Caco-2 (cell line): ENCODE data around the gene KIF26B. TPM values are rescaled to one million over a fixed set of nuclear protein-coding genes. Genes with fewer than 3 reads are reported as not detected.

Source experiments
- BruUV-seq: library from RNA; stranded (reverse); fragments of 400-500 nt; replicated peaks from 2 replicates; lab custom pipeline; 2021; lab: Mats Ljungman, UMichigan
- CTCF ChIA-PET: fragments of 300-600 bp; sonication (Branson Sonifier 250); formaldehyde crosslinking; loops from one replicate; lab custom pipeline; 2022; ENCODE audit warnings: antibody characterized with exemption; lab: Charles Lee
- POLR2A ChIA-PET: fragments of 300-600 bp; sonication (Branson Sonifier 250); formaldehyde crosslinking; loops from one replicate; lab custom pipeline; 2022; ENCODE audit warnings: antibody characterized with exemption; lab: Charles Lee
- DNase-seq, 2 experiments: peaks; one replicate each; pipeline versions ENCODE4 v3.0.0 to v3.0.0-alpha.2; 2020 to 2022
- H3K27me3 ChIP-seq: replicated peaks from 2 replicates; pipeline ENCODE4 v1.6.0; 2011; ENCODE audit warnings: low read length; ENCODE audit not compliant: control insufficient read depth, insufficient read depth
- H3K36me3 ChIP-seq: 2 replicates; pipeline ENCODE4 v1.5.1; 2011; ENCODE audit warnings: low read length; ENCODE audit not compliant: control insufficient read depth, insufficient read depth
- H3K4me1 ChIP-seq: fragments of 250-450 bp; sonication (Bioruptor Pico); 2 replicates; pipeline ENCODE4 v1.5.1; 2020; ENCODE audit warnings: mild to moderate bottlenecking
- H3K4me3 ChIP-seq: 2 replicates; pipeline ENCODE4 v1.5.1; 2011; ENCODE audit warnings: low read depth, mild to moderate bottlenecking, control low read depth, low read length
- H3K9me3 ChIP-seq: fragments of 250-450 bp; sonication (Bioruptor Pico); 2 replicates; pipeline ENCODE4 v1.5.1; 2020; ENCODE audit warnings: mild to moderate bottlenecking, moderate library complexity
- H3K27ac Mint-ChIP-seq: one replicate; pipeline ENCODE4 v1.8.0; 2022; ENCODE audit warnings: mixed read lengths; ENCODE audit not compliant: unreplicated experiment
- H3K27me3 Mint-ChIP-seq: one replicate; pipeline ENCODE4 v1.8.0; 2022; ENCODE audit warnings: mixed read lengths; ENCODE audit not compliant: insufficient read depth, unreplicated experiment
- H3K36me3 Mint-ChIP-seq: one replicate; pipeline ENCODE4 v1.8.0; 2022; ENCODE audit warnings: mild to moderate bottlenecking, mixed read lengths; ENCODE audit not compliant: insufficient read depth, unreplicated experiment
- H3K4me1 Mint-ChIP-seq: one replicate; pipeline ENCODE4 v1.8.0; 2022; ENCODE audit warnings: low read depth, mixed read lengths; ENCODE audit not compliant: unreplicated experiment
- H3K4me3 Mint-ChIP-seq: one replicate; pipeline ENCODE4 v1.8.0; 2022; ENCODE audit warnings: mild to moderate bottlenecking, moderate library complexity, mixed read lengths; ENCODE audit not compliant: unreplicated experiment
- H3K9me3 Mint-ChIP-seq: one replicate; pipeline ENCODE4 v1.8.0; 2022; ENCODE audit warnings: mixed read lengths; ENCODE audit not compliant: unreplicated experiment
- CTCF ChIP-seq, 2 experiments: fragments of 200-600 bp in 1 of 2; IDR thresholded peaks; 1 replicate in 1 of 2; 2 replicates in 1 of 2; pipeline versions ENCODE4 v1.5.1 to v1.8.0; 2011 to 2022; ENCODE audit warnings: antibody characterized with exemption in 1 of 2, control low read depth in 1 of 2, inconsistent platforms in 1 of 2, low read depth in 1 of 2, low read length in 1 of 2, mild to moderate bottlenecking in 1 of 2, moderate library complexity in 1 of 2; ENCODE audit not compliant: insufficient read depth in 1 of 2, severe bottlenecking in 1 of 2, unreplicated experiment in 1 of 2
- intact Hi-C: fragments of 100-400 bp; cut with micrococcal nuclease; formaldehyde crosslinking; loops from one replicate; pipeline ENCODE4 v1.10.0; 2022; ENCODE audit not compliant: unreplicated experiment
- total RNA-seq: library from RNA; stranded (reverse); gene quantifications from 2 replicates; pipeline ENCODE4 v1.2.3, GENCODE V29; 2022

KIF26B gene
- total RNA-seq, 1 experiment from 2014 or later, result 4.9 TPM

- POLR2A ChIA-PET, result no interaction called here
- Histone ChIP-seq H3K4me1 (no peaks in the 10 kb centered on the region), H3K27me3 (no peaks in the 10 kb centered on the region), H3K4me3 (no peak overlapping the region), H3K36me3 (no peaks in the 10 kb centered on the region), H3K9me3 (no peaks in the 10 kb centered on the region)
- Mint-ChIP-seq H3K27me3 (no peaks in the 10 kb centered on the region), H3K9me3 (no peaks in the 10 kb centered on the region), H3K4me1 (no peaks in the 10 kb centered on the region), H3K36me3 (no peaks in the 10 kb centered on the region), H3K27ac (no peak overlapping the region), H3K4me3 (no peak overlapping the region)
- CTCF ChIA-PET, result no interaction called here
- no peak for DNase-seq
- intact Hi-C loops, result no loop called here
- no peak for TF ChIP-seq CTCF (IDR thresholded peaks at IDR 0.05; ENCODE audit: insufficient read depth in 1 of 2, low read depth in 1 of 2, low read length in 1 of 2, severe bottlenecking in 1 of 2, unreplicated experiment in 1 of 2)
- no TSS peak for BruUV-seq
Measured at GRCh38 chr1:245370905-245371581, 216.3 kb downstream of the KIF26B start.

- DNase-seq, result no peak
- no peak overlapping the region for H3K4me3 Mint-ChIP-seq
- no peaks in the 10 kb centered on the region for H3K27me3 Mint-ChIP-seq
- intact Hi-C loops, result no loop called here
- CTCF ChIA-PET, result no interaction called here
- no peak overlapping the region for H3K27ac Mint-ChIP-seq
- no peaks in the 10 kb centered on the region for H3K36me3 Mint-ChIP-seq
- H3K4me1 ChIP-seq, result peaks cover 9% of the 10 kb centered on the region
- BruUV-seq, result no TSS peak
- TF ChIP-seq CTCF (IDR thresholded peaks at IDR 0.05; ENCODE audit: insufficient read depth in 1 of 2, low read depth in 1 of 2, low read length in 1 of 2, severe bottlenecking in 1 of 2, unreplicated experiment in 1 of 2), result no peak
- H3K27me3 ChIP-seq, result no peaks in the 10 kb centered on the region
- H3K4me1 Mint-ChIP-seq, result peaks cover 8% of the 10 kb centered on the region
- no peak overlapping the region for H3K4me3 ChIP-seq
- POLR2A ChIA-PET, result no interaction called here
- H3K36me3 ChIP-seq, result no peaks in the 10 kb centered on the region
- no peaks in the 10 kb centered on the region for H3K9me3 Mint-ChIP-seq
- H3K9me3 ChIP-seq, result no peaks in the 10 kb centered on the region
Measured at GRCh38 chr1:245373131-245373530, 218.3 kb downstream of the KIF26B start.

DNA sequence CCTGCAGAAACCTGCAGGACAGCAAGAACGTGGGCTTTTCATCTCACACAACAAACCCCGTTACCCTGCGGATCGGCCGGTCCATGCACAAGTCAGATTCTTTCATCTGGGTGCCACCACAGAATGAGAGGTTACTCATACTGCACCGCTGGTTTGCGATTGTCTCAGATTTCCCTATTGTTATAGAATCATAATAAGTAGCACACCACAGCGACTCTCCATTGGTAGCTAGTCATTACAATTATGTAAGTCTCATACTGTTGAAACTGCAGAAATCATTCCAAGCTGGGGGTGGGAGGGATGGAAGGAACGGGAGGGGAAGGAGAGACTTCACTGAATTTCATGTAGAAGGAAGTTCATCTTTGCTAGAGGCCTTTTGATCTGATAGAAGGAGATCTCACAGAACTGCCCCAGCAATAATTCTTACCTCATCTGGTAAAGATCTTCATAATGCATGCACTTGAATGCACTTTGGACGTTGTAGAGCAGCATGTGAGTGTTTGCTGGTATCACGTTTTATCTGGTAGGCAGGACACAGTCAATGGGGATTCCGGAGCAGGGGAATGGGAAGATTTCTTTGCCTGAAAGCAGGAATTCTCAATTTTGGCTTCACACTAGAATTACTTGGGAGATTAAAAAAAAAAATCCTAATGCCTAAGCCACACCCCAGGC, 221.1 kb downstream of the KIF26B start:
- Histone ChIP-seq H3K9me3 (no peaks in the 10 kb centered on the region), H3K4me1 (peaks cover 9% of the 10 kb centered on the region), H3K27me3 (no peaks in the 10 kb centered on the region), H3K4me3 (no peak overlapping the region), H3K36me3 (no peaks in the 10 kb centered on the region)
- Mint-ChIP-seq H3K4me3 (no peak overlapping the region), H3K36me3 (no peaks in the 10 kb centered on the region), H3K27me3 (no peaks in the 10 kb centered on the region), H3K27ac (no peak overlapping the region), H3K4me1 (peaks cover 8% of the 10 kb centered on the region), H3K9me3 (no peaks in the 10 kb centered on the region)
- DNase-seq, result no peak
- BruUV-seq, result no TSS peak
- TF ChIP-seq CTCF (IDR thresholded peaks at IDR 0.05; ENCODE audit: insufficient read depth in 1 of 2, low read depth in 1 of 2, low read length in 1 of 2, severe bottlenecking in 1 of 2, unreplicated experiment in 1 of 2), result no peak
- ChIA-PET CTCF (no interaction called here), POLR2A (no interaction called here)
- intact Hi-C loops, result no loop called here
